CD4-positive, alpha-beta T cell treated with Interleukin-4 for 4 hours (primary cell): Measurements from ENCODE around the gene TFAP2A.

Source experiments
- DNase-seq: peaks from one replicate; pipeline ENCODE4 v3.0.0-alpha.2; 2020

The TFAP2A gene

DNA sequence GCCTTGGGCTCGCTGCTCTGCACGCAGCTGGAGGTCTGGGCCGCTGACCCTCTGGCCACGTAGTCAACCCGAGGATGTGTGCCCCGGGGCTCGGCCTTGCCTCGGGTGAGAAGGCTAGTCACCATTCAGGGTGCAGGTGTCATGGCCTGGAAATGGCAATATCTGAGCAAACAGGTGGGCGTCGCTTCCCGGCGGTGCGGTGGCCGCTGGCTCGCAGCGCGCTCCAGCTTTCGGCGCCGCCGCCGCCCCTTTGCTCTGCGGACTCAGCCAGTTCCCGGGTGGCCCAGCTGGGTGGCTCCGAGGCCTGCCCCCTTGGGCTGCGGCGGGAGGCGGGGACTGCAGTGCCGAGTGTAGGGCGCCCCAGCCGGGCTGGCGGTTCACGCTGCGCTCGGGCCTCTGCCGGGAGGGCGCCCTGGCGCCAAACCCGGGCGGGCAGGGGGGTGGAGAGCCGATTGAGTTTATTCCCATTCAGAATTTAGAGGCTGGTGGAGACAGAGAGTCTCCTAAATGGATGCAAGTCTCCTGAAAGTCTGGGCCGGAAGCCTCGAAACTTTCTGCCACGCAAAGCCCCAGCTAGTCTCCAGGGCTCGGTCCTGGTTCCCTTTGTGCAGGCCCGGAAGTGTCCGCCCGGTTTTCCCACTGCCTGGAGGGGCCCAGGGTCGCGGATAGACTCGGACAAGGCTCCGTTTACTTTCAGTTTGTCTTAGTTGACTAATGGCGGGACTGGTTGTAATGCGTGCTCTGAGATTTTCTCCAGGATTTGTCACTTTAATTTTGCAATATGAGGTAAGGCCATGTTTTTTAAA lies 11.3 kb upstream of the TFAP2A start:
- no peak for DNase-seq

DNA sequence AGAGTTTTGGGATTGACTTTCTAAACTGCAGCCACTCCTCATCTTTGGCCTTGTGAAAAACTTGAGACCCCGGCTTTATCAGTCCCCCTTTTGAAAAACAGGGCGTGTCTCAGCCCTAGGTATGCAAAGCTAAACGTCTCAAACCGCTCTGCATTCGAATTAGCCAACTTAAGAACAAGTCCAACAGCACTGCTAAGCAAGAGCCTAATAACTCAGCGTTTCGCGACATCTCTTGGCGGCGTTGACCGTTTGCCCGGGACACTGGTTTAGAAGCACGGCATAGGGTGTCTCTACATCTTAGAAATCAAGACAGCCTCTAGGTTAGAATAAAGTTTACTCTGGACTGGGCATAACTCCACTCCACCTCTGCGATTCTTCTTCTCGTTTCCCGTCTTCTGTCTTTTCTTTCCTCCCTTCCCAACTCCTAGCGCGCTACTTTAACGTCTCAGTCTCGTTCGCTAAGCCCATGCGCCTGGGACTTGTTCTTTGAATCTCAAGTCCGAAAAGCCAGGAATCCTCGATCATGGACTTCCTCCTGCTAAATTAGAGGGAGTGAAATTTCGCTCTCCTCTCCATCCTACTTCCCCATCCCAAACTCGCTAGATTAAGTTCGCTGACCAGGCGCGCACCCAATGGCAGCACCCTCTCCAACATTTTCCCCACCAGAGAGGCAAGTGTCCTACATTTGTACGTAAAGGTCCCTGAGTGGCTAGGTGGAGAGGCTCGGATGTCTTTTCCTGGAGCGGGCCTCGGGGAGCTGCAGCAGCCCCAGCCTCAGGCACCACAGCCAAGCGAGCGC lies 10.5 kb upstream of the TFAP2A start:
- no peak for DNase-seq

DNA sequence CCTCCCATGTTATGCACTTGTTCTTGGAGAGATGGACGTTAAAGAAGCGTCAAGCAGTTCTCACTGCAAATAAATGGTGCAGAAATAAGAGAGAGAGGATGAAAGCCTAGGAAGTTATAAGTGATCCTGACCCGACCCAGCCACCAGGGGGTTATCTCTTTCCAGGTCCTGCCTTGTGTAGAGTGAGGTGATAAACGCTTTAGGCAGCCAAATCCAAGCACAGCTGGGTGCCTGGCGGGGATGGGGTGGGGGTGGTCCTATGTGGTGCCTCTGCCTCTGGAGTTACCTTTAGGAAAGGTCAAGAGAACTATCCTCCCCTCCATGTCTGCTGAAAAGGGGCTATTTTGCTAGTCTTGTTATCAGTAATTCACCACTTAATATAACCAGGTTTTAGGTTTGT lies 9.2 kb upstream of the TFAP2A start:
- DNase-seq, result no peak

DNA sequence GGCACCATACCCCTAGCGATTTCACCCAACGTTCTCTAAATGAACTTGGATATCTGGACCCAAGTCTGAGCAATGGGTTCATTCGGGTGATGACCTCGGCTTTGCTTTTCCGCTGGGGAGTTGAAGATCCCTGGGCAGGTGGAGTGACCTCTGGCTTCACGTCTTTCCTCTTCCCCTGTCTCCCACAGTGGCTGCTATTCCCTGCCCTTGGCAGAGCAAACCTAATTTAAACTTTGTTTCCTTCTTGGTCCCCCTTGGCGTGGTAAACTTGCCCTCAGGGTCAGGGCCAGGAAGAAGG lies 7.8 kb upstream of the TFAP2A start:
- no peak for DNase-seq

DNA sequence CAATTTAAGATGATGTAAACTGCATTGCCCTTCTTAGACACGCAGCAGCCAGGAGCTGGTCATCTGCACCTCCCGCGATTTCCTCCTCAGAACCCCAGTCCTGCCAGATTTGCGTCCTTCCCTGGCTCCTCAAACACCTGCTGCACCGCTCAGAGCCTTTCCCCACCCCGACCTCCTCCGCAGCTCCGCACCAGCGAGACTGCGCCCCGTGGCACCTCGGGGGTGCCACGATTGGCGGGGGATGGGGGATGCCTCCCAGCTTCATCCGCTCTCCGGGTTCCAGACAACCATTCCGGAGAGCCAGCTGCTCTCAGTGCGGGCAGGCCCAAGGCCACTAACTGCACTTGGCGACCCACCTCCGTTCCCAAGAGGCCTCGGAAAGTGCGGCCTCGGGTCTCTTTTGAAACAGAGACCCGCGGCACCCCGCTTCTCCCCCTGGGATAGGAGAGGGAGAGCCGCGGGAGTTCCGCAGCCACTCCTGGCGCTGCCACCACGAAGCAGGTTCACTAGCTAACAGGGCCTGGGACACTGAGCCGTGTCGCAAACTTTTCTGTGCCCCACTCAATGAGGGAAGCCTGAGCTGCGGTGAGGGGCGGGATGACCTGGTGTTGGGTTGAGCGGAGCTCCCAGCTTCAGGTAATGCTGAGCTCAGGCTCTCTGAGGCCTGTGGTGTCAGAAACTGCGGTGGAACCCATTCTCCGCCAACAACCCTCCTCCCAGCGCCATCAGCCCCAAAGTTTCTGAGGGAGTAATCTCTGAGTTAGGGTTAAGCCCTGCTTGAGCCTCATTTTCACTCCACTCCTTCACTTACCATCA lies 7.3 kb upstream of the TFAP2A start:
- DNase-seq, result no peak

DNA sequence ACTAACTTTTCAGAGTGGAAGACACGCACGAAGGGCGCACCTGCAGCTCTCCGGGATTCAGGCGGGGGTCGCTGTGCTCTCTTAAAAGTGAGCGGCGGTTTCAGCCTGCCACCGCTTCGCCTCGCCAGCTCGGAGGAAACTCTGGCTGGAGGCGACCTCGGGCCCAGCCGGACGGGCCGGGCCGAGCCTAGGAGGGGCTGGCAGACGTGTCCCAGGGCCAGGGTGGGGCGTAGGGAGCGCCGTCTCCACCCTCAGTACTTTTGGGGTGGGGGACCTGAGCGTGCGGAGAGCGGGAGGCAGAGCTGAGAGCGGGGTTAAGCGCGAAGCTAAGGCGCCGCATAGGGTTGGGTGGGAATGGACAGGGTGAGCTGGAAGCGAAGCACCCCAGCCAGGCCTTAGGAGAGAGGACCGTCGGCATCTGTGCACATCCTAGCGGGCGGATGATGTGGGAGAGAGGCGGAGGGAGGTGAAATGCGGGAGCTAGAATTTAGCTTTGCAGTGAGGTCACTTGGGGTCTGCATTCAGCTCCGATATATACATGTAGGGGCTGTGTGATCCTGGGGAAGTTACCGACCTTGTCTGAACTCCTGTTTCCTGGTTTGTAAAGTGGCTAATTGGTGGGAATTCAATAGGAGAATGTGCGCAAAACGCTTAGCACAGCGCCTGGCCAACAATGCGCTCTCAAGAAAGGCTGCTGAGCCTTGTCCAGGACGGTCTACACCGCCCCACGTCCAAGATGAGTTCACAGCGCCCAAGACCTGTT lies 6.5 kb upstream of the TFAP2A start:
- no peak for DNase-seq

DNA sequence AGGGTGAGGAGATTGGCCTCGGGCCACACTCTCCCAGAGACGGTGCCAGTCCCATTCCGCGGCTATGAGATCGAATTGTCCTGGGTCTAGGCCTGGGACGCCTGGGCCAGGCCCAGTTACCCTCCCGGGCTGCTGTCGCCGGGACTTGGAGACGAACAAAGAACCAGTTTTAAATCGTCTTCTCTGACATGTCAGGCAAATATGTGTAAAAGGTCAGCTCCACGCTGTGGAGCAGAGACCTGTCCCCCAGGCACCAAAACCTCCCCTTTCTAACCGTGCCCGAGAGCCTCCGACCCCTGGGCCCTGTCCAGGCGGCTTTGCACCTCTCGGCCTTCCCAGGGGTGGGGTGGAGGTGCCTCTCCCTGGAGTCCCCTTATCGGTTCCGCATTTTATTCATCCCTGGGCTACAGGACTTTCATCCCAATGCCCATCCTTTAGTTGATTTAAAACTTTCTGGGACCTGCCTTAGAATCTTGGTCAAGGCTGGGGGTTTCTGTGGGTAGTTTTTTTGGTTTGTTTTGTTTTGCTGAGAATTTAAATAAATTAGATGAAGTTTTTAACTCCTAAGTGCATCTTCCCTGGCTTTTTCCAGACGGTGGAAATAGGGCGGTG lies 5.8 kb upstream of the TFAP2A start:
- no peak for DNase-seq

DNA sequence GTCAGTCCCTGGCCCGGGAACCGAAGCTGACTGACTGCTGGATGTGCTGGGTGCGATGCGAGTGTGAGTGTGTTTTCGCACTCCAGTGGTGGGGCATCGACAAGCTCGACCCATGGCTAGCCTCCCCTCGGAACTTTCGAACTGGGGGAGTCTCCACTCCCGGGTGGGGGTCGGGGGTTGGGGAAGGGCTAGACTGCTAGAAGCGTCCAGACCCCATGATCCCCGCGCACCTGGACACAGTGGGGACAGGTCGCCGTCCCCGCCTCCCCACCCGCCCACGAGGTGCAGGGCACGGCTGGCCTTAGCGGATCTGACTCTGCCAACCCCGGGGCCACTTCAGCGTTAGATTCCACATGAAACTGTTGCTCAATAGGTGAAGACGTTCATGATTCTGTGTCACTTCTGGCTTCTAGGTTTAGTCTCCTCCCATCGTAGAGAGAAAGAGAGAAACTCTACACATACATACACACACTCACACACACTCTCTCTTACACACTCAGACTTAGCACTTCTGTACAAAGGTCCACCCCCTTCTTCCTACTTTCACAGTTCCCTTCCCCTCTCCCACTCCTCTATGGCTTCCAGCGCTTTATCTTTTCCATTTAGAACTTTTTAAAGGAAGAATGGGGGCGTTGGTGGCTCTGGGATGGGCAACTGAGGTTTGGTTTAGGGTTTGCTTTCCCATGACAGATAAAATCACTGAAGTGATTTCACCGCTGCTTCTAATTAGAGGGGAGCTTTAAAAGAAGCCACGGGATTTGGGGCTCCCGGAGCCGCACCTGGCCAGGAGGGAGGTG lies 5.1 kb upstream of the TFAP2A start:
- DNase-seq, result no peak

DNA sequence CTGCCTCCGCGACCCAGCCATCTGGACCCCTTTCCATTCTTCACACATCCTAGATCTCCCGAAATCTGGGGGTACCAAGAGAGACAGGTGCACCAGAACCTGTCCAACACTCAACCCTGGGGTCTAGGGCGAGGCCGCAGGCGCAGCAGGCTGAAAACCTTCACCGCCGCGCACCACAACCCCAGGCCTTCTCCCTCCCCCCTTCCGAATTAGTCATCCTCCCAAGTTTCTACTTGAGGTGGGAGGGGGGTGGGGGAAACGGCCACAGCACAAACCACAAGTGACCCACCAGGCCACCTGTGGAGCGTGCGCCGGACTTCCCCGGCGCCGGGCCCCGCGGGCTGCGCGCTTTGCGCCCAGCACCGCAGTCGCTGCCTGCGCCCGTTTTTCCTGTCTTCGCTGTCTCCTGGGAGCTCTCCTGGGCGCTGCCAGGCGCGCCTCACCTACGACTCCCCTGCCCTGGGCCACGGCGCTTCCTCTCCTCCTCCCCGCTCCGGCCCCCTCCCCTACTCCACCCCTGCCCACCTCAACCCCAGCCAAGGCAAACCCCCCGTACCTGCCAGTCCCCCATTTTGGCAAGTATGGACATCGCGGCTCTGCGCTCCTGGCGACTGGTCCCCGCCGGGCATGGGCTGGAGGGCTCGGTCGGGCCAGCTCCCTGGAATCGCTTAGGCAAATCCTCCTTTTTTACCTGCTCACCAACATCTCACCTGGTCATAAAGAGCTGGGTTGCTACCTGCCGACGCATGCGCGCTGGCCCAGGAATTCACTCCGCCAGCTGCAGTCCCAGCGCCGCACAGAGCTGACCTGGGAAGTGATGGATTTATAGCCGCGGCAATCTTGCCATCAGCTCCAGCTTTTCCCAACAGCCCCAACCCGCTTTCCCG lies 4.2 kb upstream of the TFAP2A start:
- no peak for DNase-seq

DNA sequence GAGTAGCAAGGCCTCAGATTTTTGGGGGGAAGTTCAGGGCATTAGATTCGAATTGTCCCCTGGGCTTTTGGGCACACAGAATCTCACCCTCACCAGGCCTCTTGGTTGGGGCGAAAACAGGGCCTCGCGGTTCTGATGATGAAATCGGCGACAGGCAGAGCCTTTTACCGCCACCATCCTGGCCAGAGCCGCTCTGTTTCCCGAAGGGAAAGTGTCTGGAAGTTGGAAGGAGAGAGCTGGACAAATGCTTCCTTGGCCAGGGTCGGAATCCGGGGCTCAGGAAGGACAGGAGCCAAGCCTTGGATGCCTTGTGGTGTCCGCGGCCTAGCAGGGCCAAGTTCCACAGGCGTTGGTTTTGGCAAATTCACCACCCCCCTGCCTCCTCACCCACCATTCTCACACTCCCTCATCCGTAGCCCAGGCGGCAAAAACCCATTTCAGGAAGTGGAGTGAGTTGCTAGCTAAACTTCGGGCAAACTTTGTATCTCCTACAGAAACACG lies 3.5 kb upstream of the TFAP2A start:
- no peak for DNase-seq

DNA sequence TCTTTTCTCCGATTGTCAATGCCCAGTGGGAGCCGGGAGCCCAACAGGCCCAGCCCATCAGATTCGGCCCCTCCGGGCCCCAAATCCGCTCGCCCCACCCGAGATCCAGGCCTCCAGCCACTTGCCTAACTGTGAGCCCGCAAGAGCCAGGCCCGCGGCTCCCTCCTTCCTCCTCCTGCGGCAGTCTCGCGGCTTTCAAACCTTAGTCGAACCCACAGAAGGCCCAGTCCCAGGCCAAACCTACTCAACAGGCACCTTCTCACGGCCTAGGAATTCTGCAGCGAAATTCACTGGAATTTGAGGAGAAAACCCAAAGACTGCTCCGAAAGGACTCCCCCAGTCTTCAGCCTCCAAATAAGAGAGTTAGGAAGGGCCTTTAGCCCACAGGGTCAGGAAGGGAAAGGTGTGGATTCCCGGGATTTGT lies 2.8 kb upstream of the TFAP2A start:
- DNase-seq, result no peak

DNA sequence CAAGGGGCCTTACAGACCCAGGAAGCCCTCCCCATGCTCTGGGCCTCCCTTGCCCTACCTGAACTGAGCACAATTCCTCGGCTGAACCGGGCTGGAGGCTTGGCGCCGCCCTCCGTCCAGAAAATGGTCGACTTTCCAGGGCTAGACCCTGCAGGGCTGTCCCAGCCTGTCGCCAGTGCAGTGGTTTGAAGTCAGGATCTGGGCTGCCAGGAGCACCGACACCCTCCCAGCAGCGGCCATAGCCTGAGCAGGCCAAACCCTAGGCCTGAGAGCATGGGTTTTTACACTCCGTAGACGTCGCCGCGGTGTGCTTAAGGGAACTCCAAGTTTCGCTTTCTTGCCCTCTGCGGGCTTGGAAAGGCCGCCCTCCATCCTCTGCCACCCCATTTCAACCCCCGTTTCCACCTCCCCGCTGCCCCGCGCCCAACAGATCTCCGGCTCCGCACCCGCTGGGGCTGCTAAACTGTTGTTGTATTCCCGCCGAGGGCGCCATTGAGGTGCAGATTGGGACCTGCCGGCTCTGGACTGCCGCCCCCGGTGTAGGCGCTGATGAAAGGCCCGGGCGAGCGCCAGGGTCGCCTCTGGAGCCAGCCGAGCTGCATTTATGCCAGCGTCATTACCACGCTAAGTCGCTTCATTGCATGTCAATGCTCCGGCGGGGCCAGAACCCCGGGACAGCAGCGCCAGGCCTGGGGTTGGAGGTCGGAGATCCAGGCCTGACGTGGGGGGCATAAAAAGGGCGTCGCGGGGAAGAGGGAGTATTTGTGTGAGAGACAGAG lies 2.2 kb upstream of the TFAP2A start:
- no peak for DNase-seq

DNA sequence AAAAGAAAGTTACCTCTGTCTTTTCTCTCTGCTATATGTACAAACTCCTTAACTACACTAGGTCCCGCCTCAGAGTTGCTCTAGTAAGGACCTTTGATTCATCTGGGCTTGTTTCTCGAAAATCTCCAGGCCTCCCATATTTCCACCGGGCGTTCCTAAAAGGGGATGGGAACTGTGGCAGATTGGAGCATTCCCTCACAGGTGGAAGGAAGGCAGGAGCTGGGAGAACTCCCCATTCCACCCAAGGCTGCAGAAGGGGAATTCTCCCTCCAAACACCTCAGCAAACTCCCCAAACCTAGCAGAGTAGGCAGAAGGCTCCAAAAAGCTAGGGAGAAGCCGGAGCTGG lies 1.6 kb upstream of the TFAP2A start:
- no peak for DNase-seq

DNA sequence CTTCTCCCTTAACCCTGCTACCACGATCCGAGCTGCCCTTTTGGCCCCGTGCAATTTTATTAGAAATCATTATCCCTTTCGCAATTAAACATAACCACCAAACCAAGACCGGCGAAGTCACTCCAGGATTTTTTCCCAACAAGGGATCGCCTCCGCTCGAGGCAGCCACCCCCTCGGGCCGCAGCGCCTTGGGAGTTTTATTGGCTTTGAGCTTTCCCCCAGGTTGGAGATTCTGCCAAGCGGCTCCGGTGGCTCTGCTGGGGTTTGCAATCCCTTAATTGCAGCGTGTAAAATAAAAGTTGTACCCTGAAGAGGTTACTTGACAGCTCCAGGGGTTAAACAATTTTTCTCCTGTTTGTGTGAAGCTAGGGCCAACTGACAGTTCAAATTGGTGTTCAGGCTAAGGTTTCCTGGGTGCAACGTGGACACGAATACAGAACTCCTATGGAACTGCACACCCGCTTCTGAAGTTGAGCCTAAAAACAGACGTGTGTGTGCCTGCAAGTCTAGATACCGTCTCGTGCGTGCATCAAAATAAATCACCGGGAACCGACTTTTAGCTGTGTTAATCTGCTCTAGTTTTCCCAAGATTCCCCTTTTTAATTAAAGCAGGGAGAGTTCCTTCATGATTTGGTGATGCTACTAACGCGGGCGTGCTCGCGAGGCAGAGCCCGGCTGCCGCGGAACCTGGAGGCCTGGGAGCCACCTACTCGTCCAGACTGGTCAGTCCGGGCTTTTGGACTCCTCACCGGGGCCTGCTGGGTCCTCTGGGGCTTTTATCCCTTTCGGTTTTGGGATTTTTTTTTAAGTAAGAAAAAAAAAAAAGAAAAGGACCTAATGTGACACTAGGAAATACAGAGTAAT lies 975 bp upstream of the TFAP2A start:
- DNase-seq, result no peak

DNA sequence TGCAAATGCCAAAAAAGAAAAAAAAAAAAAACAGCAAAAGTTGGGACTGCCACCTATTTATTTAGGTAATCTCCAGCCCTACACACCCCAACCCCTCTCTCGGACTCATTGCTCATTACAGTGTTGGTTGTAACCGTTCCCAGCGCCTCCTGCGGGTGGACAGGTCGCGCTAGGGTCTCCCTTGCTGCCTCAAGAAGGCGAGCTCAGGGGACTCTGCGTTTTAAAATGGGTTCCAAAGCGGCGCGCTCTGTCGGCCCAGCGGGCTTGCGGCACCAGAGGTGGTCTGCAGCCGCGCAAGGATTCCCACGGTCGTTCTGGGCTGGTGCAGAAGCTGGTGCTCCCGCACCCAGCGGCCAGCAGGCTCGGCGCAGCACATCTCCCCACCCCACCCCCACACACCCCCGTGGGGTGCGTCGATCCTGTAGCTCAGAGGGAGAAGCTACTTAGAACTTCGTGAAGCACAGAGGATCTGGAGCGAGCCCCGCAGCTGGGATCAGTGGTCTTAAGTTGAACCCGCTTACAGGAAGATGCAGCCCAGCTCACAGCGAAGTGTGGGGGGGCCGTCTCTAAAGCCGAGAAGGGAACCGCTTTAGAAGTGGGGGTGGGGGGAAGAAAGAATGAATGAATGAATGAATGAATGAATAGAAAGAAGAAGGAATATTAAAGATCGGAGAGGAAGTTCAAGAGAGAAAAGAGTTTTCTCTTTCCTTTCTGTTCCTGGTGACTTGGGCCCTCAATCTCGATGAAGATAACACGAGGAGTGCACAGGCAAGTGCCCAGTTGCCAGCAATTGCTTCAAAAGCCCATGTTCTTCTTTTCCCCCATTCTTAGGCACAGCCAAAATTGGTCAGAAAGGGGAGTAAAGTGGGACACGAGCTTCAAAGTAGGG lies 780 bp downstream of the TFAP2A start:
- DNase-seq, result no peak

DNA sequence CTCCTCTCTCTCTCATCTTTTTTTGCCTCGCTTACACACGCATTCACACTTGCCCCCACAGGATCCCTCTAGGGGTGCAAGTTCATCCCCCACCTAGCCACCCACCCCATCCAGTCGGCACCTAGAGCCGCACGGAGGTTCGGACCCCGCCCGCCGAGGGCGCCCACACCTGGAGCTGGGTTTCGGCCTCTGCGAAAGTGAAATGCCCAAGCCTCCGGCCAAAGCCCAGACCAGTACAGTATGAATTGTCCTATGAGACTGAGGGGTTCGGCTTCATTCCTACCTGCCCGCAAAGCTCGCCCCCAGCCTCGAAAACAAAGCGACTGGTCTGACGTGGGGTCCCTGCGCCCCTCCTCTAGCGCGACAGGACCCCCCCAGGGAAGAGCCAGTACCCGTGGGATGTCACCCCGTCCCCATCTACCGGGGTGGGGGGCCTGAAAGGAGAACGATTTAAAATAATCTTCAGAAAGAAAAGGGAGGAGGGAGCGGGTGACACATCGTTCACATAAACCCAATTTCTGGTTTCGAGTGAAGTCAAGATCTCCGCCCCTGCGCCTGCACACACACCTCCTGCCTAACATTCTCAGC lies 1.5 kb downstream of the TFAP2A start:
- DNase-seq, result no peak
